PFSK-1 (cell line): Measurements from ENCODE around the gene SLC5A1.

ENCODE experiments used
- FOXP2 ChIP-seq: optimal IDR thresholded peaks from 2 replicates; pipeline ENCODE3; 2011; ENCODE audit warnings: borderline replicate concordance, control low read depth, inconsistent platforms; ENCODE audit not compliant: insufficient read depth; ENCODE audit errors: extremely low read length, extremely low read depth
- POLR2AphosphoS5 ChIP-seq: IDR thresholded peaks from 2 replicates; pipeline ENCODE4 v1.6.1; 2012; ENCODE audit warnings: low read depth, mild to moderate bottlenecking, control low read depth, low read length, moderate library complexity
- SIN3A ChIP-seq: IDR thresholded peaks from 2 replicates; pipeline ENCODE4 v1.6.1; 2012; ENCODE audit warnings: mild to moderate bottlenecking, low read length, moderate library complexity, borderline replicate concordance; ENCODE audit not compliant: insufficient read depth
- TAF1 ChIP-seq: IDR thresholded peaks from 2 replicates; pipeline ENCODE4 v1.6.1; 2012; ENCODE audit warnings: low read length, control low read depth, borderline replicate concordance; ENCODE audit not compliant: insufficient read depth
- TF ChIP-seq, protein P1 (sequence below), 2 experiments: IDR thresholded peaks; 2 replicates each; pipeline versions ENCODE4 v1.6.1 to v1.8.0; 2011 to 2012; ENCODE audit warnings: low read depth in 2 of 2, low read length in 2 of 2, control low read depth in 1 of 2, inconsistent platforms in 1 of 2, mild to moderate bottlenecking in 1 of 2, moderate library complexity in 1 of 2; ENCODE audit not compliant: insufficient read depth in 1 of 2

The SLC5A1 gene

DNA sequence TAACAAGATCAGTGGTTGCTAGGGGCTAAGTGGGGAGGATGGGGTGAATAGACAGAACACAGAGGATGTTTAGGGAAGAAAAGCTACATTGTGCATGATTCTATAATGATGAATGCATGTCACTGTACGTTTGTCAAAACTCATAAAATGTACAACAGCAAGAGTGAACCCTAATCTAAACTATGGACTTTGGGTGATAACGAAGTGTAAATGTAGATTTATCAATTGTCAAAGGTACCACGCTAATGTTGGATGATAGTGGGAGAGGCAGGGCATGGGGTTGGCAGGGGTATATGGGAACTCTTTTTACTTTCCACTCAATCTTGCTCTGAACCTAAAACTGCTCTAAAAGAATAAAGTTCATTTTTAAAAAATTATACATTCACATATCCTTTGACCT, 21.3 kb upstream of the SLC5A1 start:
- TF ChIP-seq TAF1 (no peak), FOXP2 (no peak), SIN3A (no peak), POLR2AphosphoS5 (no peak)
- TF ChIP-seq, protein P1, sequence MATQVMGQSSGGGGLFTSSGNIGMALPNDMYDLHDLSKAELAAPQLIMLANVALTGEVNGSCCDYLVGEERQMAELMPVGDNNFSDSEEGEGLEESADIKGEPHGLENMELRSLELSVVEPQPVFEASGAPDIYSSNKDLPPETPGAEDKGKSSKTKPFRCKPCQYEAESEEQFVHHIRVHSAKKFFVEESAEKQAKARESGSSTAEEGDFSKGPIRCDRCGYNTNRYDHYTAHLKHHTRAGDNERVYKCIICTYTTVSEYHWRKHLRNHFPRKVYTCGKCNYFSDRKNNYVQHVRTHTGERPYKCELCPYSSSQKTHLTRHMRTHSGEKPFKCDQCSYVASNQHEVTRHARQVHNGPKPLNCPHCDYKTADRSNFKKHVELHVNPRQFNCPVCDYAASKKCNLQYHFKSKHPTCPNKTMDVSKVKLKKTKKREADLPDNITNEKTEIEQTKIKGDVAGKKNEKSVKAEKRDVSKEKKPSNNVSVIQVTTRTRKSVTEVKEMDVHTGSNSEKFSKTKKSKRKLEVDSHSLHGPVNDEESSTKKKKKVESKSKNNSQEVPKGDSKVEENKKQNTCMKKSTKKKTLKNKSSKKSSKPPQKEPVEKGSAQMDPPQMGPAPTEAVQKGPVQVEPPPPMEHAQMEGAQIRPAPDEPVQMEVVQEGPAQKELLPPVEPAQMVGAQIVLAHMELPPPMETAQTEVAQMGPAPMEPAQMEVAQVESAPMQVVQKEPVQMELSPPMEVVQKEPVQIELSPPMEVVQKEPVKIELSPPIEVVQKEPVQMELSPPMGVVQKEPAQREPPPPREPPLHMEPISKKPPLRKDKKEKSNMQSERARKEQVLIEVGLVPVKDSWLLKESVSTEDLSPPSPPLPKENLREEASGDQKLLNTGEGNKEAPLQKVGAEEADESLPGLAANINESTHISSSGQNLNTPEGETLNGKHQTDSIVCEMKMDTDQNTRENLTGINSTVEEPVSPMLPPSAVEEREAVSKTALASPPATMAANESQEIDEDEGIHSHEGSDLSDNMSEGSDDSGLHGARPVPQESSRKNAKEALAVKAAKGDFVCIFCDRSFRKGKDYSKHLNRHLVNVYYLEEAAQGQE (IDR thresholded peaks at IDR 0.05; ENCODE audit: insufficient read depth in 1 of 2, low read depth in 2 of 2, low read length in 2 of 2), result no peak

GRCh38 chr22:32023251-32023827, 19.7 kb upstream of the SLC5A1 start:
- TF ChIP-seq TAF1 (no peak), FOXP2 (no peak), SIN3A (no peak), POLR2AphosphoS5 (no peak)
- TF ChIP-seq, protein P1 (IDR thresholded peaks at IDR 0.05; ENCODE audit: insufficient read depth in 1 of 2, low read depth in 2 of 2, low read length in 2 of 2), result no peak

DNA sequence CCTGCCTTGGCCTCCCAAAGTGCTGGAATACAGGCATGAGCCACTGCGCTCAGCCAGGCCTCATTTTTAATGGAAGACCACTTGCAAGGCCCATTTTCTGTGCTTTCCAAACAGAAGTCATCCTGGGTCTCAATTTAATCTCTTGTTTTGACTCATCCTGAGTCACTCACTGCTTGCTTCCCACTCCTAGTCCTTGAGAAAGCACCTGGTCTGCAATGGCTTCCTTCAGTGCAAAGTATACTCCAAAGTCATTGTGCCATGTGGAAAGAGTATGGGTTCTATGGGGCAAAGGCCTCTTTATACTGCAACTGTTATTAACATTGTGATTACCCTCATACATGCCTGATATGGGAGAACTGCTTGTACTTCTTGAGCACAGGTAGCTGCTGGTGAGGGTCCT, 18.3 kb upstream of the SLC5A1 start:
- TF ChIP-seq, protein P1 (IDR thresholded peaks at IDR 0.05; ENCODE audit: insufficient read depth in 1 of 2, low read depth in 2 of 2, low read length in 2 of 2), result no peak
- TF ChIP-seq POLR2AphosphoS5 (no peak), FOXP2 (no peak), TAF1 (no peak), SIN3A (no peak)

DNA sequence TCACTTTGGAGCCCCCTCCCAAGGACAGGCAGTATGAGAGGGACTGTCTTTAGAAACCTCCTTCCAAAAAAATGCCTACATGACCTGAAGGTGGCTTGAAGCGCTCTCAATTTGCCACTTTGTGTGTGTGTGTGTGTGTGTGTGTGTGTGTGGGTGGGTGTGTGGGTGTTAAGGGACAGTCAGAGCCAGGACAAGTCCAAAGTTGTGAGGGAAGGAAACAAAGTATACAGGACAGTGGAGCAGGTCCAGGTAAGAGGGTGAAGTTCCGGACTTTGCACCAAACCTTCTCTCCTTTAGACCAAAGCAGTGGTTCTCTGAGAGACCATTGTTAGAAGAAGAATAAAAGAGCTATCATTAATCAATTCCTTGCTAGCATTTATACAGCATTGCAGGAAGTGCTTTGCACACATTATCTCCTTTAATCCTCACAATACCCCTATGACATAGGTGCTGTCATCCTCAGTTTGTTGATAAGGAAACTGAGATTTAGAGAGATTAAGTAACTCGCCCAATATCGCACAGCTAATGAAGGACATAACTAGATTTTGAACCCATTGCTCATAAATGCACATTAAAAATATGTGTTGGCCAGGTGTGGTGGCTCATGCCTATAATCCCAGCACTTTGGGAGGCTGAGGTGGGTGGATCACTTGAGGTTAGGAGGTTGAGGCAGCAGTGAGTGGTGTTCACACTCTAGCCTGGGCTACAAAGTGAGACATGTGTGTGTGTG, 12.4 kb upstream of the SLC5A1 start:
- no peak for TF ChIP-seq TAF1
- no peak for TF ChIP-seq SIN3A
- no peak for TF ChIP-seq POLR2AphosphoS5
- no peak for TF ChIP-seq FOXP2
- TF ChIP-seq, protein P1 (IDR thresholded peaks at IDR 0.05; ENCODE audit: insufficient read depth in 1 of 2, low read depth in 2 of 2, low read length in 2 of 2), result no peak
